ENCODE data around the gene WNT5B.

DNA sequence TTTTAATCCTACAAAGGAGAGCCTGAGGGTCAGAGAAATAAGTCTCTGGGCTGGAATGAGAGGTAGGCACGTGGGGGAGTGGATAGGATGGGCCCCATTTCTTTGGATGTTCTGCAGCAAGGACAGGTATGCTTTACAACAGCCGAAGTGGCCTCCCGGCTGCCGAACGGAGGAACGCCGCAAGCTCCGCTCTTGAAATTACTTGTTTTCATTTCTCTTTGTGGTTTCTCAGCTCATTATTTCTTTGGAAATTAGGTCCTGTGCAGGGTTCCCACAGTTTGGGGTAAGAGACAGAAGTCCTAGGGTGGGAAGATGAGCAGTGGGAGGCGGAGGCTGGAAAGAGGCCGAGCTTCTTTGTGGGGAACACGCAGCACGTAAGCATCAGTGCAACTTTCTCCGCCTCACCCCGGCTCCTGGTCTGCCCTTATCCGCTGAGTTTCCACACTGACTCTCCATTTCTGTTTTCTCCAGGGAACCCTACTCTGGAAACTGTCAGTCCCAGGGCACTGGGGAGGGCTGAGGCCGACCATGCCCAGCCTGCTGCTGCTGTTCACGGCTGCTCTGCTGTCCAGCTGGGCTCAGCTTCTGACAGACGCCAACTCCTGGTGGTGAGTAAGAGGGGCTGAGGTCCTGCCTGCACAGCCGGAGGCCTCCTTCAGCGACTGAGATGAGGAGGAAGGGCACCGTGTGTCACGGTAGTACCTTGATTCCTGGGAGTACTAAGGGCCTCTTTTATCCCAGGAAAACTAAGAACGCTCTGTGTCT lies 2.0 kb downstream of the WNT5B start:
- TF ChIP-seq CTCF (conservative IDR thresholded peaks at IDR 0.05) (no peak), EZH2 (IDR thresholded peaks at IDR 0.05; ENCODE audit: low read depth) (no peak)
